Fibroblast of mammary gland (primary cell): ENCODE measurements around the gene DZIP1L.
A peak's percentile ranks its signal among the peaks of the same experiment; 100 is the strongest.

Experiments
- DNase-seq: peaks from one replicate; pipeline ENCODE4 v3.0.0-alpha.2; 2010; ENCODE audit warnings: low read depth
- H3K4me3 ChIP-seq: 2 replicates; pipeline ENCODE4 v1.5.1; 2011; ENCODE audit warnings: low read depth, mild to moderate bottlenecking, low read length, moderate library complexity; ENCODE audit not compliant: control insufficient read depth
- TF ChIP-seq, protein P1 (sequence below): conservative IDR thresholded peaks from 2 replicates; pipeline ENCODE4 v1.5.1; 2011; ENCODE audit warnings: low read depth, low read length, inconsistent platforms; ENCODE audit not compliant: control insufficient read depth, insufficient read depth

Gene DZIP1L

DNA sequence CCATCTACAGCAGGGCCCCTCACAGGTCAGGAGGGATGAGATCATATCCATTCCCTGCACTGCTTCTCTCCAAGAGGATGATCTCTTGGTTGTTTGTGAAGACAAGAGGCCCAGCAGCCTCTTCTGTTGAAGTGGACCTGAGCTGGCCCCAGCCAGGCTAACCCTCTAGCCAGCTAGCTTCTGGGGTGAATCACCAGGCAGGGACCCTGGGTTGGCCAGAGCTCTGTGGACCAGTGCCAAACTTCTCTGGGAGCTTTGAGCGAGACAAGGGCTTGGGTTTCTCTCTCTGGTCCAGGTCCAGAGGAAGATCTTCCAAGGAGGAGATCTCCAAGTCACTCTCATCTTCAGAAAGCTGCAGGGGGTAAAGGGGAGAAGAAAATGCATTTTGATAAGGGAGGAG lies 52.8 kb downstream of the DZIP1L start:
- H3K4me3 ChIP-seq: no peak overlapping the region
- DNase-seq: peak; percentile 74
- TF ChIP-seq, protein P1, sequence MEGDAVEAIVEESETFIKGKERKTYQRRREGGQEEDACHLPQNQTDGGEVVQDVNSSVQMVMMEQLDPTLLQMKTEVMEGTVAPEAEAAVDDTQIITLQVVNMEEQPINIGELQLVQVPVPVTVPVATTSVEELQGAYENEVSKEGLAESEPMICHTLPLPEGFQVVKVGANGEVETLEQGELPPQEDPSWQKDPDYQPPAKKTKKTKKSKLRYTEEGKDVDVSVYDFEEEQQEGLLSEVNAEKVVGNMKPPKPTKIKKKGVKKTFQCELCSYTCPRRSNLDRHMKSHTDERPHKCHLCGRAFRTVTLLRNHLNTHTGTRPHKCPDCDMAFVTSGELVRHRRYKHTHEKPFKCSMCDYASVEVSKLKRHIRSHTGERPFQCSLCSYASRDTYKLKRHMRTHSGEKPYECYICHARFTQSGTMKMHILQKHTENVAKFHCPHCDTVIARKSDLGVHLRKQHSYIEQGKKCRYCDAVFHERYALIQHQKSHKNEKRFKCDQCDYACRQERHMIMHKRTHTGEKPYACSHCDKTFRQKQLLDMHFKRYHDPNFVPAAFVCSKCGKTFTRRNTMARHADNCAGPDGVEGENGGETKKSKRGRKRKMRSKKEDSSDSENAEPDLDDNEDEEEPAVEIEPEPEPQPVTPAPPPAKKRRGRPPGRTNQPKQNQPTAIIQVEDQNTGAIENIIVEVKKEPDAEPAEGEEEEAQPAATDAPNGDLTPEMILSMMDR: no peak

GRCh38 chr3:138062037-138062436 lies 53.4 kb downstream of the DZIP1L start:
- H3K4me3 ChIP-seq: no peak overlapping the region
- no peak for DNase-seq
- TF ChIP-seq, protein P1: no peak

DNA sequence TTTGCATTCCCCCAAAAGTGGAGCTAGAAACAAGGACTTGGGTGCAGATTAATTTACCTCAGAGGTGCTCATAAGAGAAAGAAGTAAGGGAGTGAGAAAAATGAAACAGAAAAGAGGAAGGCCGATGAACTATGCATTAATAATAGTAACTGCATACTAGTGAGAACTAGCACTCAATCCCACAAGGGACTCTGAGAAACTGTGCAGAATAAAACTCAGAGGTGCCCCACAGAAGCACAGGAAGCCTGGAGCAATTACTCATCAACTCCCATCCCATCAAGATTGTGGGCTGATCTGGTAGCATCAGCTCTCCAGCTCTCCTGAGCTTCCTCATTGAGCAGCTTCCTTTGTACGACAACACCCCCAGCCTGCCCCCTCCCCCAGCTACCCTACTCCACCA lies 54.6 kb downstream of the DZIP1L start:
- TF ChIP-seq, protein P1: no peak
- H3K4me3 ChIP-seq: no peak overlapping the region
- no peak for DNase-seq

GRCh38 chr3:138059261-138059660 lies 56.1 kb downstream of the DZIP1L start:
- H3K4me3 ChIP-seq: no peak overlapping the region
- no peak for DNase-seq
- TF ChIP-seq, protein P1: no peak

GRCh38 chr3:138057384-138057783 lies 58.0 kb downstream of the DZIP1L start:
- no peak for DNase-seq
- TF ChIP-seq, protein P1: no peak
- no peak overlapping the region for H3K4me3 ChIP-seq

DNA sequence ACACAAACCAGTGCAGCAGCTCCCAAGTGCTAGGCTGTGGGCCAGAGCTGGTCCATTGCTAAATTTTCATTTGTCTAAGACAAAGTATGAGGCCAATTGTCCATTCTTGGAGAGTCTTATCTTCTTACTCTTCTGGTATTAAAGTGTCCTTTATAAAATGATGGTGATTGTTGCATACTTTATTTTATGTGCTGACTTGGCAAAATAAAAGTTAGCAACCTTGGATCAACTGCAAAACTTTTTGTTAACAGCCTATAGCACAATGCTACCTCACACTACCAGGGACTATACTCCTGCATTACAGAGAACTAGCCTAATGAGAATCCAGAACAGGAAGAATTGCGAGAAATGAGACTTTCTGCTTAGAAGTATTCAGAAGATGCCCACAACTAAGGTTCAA lies 61.4 kb downstream of the DZIP1L start:
- TF ChIP-seq, protein P1: no peak
- H3K4me3 ChIP-seq: no peak overlapping the region
- DNase-seq: no peak

GRCh38 chr3:138051947-138052802 lies 63.2 kb downstream of the DZIP1L start:
- no peak overlapping the region for H3K4me3 ChIP-seq
- TF ChIP-seq, protein P1: peak; percentile 74
- peak; percentile 61 for DNase-seq
